Sigmoid colon (tissue), 4 donors: Measurements from ENCODE around the gene ADAM33.

Experiments used
- EP300 ChIP-seq, 4 donors: sonication (generic); formaldehyde crosslinking; IDR thresholded peaks; one replicate each; pipeline ENCODE4 v1.6.1; 2017; ENCODE audit warnings: antibody characterized with exemption in 4 of 4
- POLR2A ChIP-seq, 2 donors: fragments of 450-650 bp; IDR thresholded peaks; one replicate each; pipeline ENCODE4 v1.6.1; 2016; ENCODE audit warnings: antibody characterized with exemption in 2 of 2, mild to moderate bottlenecking in 2 of 2, moderate library complexity in 2 of 2
- TF ChIP-seq, protein P1 (sequence below), 4 experiments: fragments of 450-650 bp in 3 of 4; fragments of 200-600 bp in 1 of 4; IDR thresholded peaks; one replicate each; pipeline ENCODE4 v1.5.1; 2016 to 2019; ENCODE audit warnings: antibody characterized with exemption in 4 of 4, mild to moderate bottlenecking in 3 of 4, moderate library complexity in 2 of 4

DNA sequence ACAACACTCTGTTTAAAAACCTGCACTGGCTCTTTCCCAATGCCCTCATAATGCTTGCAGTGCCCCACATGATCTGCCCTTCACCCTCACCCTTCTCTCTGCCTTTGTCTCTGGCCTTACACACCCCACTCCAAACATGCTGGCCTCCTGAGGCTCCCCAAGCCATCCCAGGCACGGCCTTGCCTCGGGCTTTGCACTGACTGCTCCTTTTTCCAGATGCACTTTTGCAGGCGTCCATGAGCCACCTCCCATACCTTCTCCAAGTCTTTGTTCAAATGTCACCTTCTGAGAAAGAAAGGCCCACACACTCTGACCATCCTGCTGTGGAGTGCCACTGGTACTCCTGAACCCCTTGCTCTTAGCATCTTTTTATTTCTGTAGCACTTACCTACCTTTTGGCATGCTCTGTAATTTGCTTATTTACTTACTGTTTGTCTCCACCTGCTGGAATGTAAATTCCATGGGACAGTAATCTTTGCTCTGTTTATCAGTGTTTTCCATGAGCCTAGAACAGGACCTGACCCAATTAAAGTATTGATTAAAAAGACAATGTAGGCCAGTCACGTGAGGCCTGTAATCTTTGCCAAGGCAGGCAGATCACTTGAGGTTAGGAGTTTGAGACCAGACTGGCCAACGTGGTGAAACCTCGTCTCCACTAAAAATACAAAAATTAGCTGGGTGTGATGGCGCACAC lies 49.4 kb downstream of the ADAM33 start:
- TF ChIP-seq, protein P1, sequence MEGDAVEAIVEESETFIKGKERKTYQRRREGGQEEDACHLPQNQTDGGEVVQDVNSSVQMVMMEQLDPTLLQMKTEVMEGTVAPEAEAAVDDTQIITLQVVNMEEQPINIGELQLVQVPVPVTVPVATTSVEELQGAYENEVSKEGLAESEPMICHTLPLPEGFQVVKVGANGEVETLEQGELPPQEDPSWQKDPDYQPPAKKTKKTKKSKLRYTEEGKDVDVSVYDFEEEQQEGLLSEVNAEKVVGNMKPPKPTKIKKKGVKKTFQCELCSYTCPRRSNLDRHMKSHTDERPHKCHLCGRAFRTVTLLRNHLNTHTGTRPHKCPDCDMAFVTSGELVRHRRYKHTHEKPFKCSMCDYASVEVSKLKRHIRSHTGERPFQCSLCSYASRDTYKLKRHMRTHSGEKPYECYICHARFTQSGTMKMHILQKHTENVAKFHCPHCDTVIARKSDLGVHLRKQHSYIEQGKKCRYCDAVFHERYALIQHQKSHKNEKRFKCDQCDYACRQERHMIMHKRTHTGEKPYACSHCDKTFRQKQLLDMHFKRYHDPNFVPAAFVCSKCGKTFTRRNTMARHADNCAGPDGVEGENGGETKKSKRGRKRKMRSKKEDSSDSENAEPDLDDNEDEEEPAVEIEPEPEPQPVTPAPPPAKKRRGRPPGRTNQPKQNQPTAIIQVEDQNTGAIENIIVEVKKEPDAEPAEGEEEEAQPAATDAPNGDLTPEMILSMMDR (IDR thresholded peaks at IDR 0.05): no peak
- no peak for TF ChIP-seq POLR2A (IDR thresholded peaks at IDR 0.05)
- TF ChIP-seq EP300 (IDR thresholded peaks at IDR 0.05): no peak
